ENCODE measurements around the gene RSRC1. TPM values are rescaled to one million over a fixed set of nuclear protein-coding genes. Genes with fewer than 3 reads are reported as not detected.

The RSRC1 gene
- total RNA-seq, 1 donor from 2014 or later: 36.9 TPM

- H3K4me3 Mint-ChIP-seq: peak overlapping the region; percentile 83
- H3K27me3 Mint-ChIP-seq (ENCODE audit: low read depth): peaks cover 98% of the 10 kb centered on the region
- TF ChIP-seq, protein P1, sequence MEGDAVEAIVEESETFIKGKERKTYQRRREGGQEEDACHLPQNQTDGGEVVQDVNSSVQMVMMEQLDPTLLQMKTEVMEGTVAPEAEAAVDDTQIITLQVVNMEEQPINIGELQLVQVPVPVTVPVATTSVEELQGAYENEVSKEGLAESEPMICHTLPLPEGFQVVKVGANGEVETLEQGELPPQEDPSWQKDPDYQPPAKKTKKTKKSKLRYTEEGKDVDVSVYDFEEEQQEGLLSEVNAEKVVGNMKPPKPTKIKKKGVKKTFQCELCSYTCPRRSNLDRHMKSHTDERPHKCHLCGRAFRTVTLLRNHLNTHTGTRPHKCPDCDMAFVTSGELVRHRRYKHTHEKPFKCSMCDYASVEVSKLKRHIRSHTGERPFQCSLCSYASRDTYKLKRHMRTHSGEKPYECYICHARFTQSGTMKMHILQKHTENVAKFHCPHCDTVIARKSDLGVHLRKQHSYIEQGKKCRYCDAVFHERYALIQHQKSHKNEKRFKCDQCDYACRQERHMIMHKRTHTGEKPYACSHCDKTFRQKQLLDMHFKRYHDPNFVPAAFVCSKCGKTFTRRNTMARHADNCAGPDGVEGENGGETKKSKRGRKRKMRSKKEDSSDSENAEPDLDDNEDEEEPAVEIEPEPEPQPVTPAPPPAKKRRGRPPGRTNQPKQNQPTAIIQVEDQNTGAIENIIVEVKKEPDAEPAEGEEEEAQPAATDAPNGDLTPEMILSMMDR (conservative IDR thresholded peaks at IDR 0.05): no peak
- H3K27ac Mint-ChIP-seq (ENCODE audit: unreplicated experiment): no peak overlapping the region
- DNase-seq (ENCODE audit: low read depth, low spot score): peak; percentile 37
- peaks cover 5% of the 10 kb centered on the region for H3K36me3 Mint-ChIP-seq (ENCODE audit: low read depth)
- H3K4me1 Mint-ChIP-seq: peaks cover 50% of the 10 kb centered on the region
- no peaks in the 10 kb centered on the region for H3K9me3 Mint-ChIP-seq
Observed at GRCh38 chr3:158105710-158106253, 4.1 kb upstream of the RSRC1 start.

DNA sequence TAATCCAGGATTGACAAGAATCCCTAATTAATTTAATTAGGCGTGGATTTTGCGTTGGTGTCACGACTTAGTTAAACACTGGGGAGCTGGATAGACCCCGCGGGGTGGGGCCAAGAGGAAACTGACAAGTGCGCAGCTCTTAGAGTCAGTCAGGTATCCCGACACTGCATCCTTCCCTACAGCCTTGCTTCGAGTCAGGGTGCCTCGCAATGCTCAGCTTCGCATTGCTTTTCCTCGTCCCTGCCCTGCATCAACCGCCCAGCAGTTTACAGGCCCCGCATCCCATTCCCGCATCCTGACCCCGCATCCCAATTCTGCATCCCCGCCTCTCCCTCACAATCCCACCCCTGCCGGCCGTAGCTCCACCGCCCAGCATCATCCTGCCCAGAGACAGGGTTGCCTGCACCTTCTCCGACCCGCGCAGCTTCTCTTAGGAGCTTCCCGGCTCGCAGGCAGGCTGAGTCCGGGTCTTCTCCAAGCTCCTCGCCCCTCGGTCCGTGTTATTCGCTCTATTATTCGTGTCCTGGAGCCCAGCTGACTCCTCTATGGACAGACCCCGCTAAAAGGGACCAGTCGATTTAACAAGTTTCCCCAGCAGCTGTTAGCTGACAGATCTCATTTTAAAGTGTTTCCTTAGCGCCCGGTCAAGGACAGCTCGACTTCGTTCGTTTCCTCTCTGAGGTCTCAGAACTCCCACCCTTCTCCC, 3.0 kb upstream of the RSRC1 start:
- H3K9me3 Mint-ChIP-seq: no peaks in the 10 kb centered on the region
- peak; percentile 25 for DNase-seq (ENCODE audit: low read depth, low spot score)
- peak overlapping the region; percentile 83 for H3K4me3 Mint-ChIP-seq
- peaks cover 5% of the 10 kb centered on the region for H3K36me3 Mint-ChIP-seq (ENCODE audit: low read depth)
- TF ChIP-seq, protein P1 (conservative IDR thresholded peaks at IDR 0.05): no peak
- peaks cover 60% of the 10 kb centered on the region for H3K4me1 Mint-ChIP-seq
- H3K27me3 Mint-ChIP-seq (ENCODE audit: low read depth): peaks cover 87% of the 10 kb centered on the region
- H3K27ac Mint-ChIP-seq (ENCODE audit: unreplicated experiment): no peak overlapping the region

DNA sequence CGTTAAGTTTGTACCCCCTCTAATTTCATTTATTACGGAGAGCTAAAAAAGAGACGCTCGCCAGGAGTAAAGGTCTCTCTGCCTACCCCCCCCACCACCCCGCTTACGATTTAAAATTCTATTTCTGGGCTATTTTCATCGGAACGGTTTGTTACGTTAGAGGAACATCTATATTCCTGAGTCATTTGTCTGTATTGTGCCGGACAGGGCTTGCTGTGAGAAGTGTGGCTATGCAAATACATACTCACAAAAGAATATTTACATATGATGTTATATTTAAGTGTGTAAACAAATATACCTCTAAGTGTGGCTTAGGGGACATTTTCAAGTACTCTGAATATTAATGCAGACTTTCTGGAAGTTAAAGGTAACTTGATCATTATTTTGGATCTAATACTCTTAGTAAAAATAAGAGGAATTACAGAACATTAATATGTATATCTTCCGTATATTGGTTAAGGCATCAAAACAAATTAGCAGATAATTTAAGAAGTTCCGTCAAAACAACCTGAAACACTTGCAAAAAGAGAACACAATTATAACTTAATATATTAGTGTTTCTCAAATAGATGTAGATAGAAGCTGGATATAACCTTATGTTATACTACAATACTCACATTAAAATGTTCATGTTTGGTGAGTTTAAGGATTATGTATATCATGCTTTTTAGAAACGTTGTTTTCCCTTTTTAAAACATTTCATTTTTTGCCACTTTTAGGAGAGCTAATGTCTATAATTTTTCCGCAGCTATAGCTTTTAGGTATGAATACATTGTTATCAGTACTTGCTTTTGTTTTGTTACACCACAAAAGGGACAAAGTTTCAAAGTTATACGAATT, 2.1 kb upstream of the RSRC1 start:
- peak overlapping the region; percentile 95 for H3K4me3 Mint-ChIP-seq
- TF ChIP-seq, protein P1 (conservative IDR thresholded peaks at IDR 0.05): no peak
- peaks cover 8% of the 10 kb centered on the region for H3K36me3 Mint-ChIP-seq (ENCODE audit: low read depth)
- no peaks in the 10 kb centered on the region for H3K9me3 Mint-ChIP-seq
- H3K27me3 Mint-ChIP-seq (ENCODE audit: low read depth): peaks cover 78% of the 10 kb centered on the region
- peaks cover 59% of the 10 kb centered on the region for H3K4me1 Mint-ChIP-seq
- no peak for DNase-seq (ENCODE audit: low read depth, low spot score)
- H3K27ac Mint-ChIP-seq (ENCODE audit: unreplicated experiment): no peak overlapping the region

- Mint-ChIP-seq H3K36me3 (ENCODE audit: low read depth) (peaks cover 10% of the 10 kb centered on the region), H3K4me1 (peaks cover 55% of the 10 kb centered on the region), H3K4me3 (peak overlapping the region; percentile 95), H3K9me3 (peaks cover under 1% of the 10 kb centered on the region), H3K27me3 (ENCODE audit: low read depth) (peaks cover 71% of the 10 kb centered on the region), H3K27ac (ENCODE audit: unreplicated experiment) (no peak overlapping the region)
- TF ChIP-seq, protein P1 (conservative IDR thresholded peaks at IDR 0.05): no peak
- DNase-seq (ENCODE audit: low read depth, low spot score): no peak
Observed at GRCh38 chr3:158108445-158108985, 1.4 kb upstream of the RSRC1 start.

DNA sequence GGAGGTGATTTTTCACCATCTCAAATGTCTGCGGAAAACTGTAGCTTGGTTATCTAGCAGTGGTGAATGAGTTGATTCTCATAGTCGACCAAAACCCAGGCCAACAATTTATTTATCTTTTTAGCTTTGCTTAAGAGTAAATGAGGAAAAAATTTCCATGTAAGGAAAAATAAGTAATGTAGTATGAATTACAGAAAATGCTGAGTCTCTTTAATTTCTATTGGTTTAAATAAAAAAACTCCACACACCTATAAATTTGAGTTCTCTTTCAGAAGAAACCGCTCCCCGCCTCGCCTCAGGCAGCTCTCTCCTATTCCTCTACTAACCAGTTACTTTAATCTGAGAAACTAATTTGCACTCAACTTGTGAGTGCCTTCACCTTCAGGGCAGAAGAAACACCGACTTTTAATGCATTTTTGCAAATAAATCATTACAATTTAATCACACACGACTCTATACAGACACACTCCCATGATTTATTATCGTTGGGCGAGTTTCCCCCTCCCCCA, 540 bp upstream of the RSRC1 start:
- Mint-ChIP-seq H3K27me3 (ENCODE audit: low read depth) (peaks cover 63% of the 10 kb centered on the region), H3K36me3 (ENCODE audit: low read depth) (peaks cover 18% of the 10 kb centered on the region), H3K4me1 (peaks cover 46% of the 10 kb centered on the region), H3K9me3 (peaks cover 6% of the 10 kb centered on the region), H3K27ac (ENCODE audit: unreplicated experiment) (peak overlapping the region; percentile 43), H3K4me3 (peak overlapping the region; percentile 95)
- no peak for DNase-seq (ENCODE audit: low read depth, low spot score)
- TF ChIP-seq, protein P1 (conservative IDR thresholded peaks at IDR 0.05): no peak

Data from neural crest cell (in vitro differentiated cells).